AG04449 (cell line): Measurements from ENCODE around the gene DMAC2.
A peak's percentile ranks its signal among the peaks of the same experiment; 100 is the strongest.
"Not testable (repeated sequence)": the region's sequence is repeated elsewhere in the genome, so short reads cannot be mapped to it uniquely, and the experiment has no call there.

Source experiments
- CTCF ChIA-PET: fragments of 350-600 bp; formaldehyde crosslinking; extraction: SDS; loops from one replicate; lab custom pipeline; 2021; ENCODE audit warnings: antibody characterized with exemption; lab: Yijun Ruan, JAX
- POLR2A ChIA-PET: fragments of 400-600, 350-600 bp; formaldehyde crosslinking; extraction: SDS; loops from one replicate; lab custom pipeline; 2020; ENCODE audit warnings: antibody characterized with exemption, inconsistent platforms; lab: Yijun Ruan, JAX
- DNase-seq: peaks from one replicate; pipeline ENCODE4 v3.0.0-alpha.2; 2010; ENCODE audit warnings: low read depth, low spot score
- H3K4me3 ChIP-seq: 2 replicates; pipeline ENCODE4 v1.5.1; 2011; ENCODE audit warnings: low read depth, mild to moderate bottlenecking, control low read depth, low read length
- TF ChIP-seq, protein P1 (sequence below): IDR thresholded peaks from one replicate; pipeline ENCODE4 v1.5.1; 2011; ENCODE audit warnings: mild to moderate bottlenecking, moderate library complexity, low read length, control low read depth, inconsistent platforms; ENCODE audit not compliant: insufficient read depth; ENCODE audit errors: missing control alignments

The DMAC2 gene

DNA sequence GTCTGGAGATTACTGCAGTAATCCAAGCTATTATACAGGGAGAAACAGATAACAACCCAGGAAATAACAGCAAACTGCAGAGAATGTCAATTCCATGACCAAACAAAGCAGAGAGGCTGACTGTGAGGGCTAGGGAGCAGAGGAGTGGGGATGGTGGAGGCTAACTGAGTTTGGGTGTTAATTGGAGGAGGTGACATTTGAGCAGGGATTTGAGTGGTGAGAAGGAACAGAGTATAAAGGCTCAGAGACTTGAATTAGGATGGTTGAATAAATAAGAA lies 3.1 kb downstream of the DMAC2 start:
- POLR2A ChIA-PET: no interaction called here
- TF ChIP-seq, protein P1, sequence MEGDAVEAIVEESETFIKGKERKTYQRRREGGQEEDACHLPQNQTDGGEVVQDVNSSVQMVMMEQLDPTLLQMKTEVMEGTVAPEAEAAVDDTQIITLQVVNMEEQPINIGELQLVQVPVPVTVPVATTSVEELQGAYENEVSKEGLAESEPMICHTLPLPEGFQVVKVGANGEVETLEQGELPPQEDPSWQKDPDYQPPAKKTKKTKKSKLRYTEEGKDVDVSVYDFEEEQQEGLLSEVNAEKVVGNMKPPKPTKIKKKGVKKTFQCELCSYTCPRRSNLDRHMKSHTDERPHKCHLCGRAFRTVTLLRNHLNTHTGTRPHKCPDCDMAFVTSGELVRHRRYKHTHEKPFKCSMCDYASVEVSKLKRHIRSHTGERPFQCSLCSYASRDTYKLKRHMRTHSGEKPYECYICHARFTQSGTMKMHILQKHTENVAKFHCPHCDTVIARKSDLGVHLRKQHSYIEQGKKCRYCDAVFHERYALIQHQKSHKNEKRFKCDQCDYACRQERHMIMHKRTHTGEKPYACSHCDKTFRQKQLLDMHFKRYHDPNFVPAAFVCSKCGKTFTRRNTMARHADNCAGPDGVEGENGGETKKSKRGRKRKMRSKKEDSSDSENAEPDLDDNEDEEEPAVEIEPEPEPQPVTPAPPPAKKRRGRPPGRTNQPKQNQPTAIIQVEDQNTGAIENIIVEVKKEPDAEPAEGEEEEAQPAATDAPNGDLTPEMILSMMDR: no peak
- no peak overlapping the region for H3K4me3 ChIP-seq

DNA sequence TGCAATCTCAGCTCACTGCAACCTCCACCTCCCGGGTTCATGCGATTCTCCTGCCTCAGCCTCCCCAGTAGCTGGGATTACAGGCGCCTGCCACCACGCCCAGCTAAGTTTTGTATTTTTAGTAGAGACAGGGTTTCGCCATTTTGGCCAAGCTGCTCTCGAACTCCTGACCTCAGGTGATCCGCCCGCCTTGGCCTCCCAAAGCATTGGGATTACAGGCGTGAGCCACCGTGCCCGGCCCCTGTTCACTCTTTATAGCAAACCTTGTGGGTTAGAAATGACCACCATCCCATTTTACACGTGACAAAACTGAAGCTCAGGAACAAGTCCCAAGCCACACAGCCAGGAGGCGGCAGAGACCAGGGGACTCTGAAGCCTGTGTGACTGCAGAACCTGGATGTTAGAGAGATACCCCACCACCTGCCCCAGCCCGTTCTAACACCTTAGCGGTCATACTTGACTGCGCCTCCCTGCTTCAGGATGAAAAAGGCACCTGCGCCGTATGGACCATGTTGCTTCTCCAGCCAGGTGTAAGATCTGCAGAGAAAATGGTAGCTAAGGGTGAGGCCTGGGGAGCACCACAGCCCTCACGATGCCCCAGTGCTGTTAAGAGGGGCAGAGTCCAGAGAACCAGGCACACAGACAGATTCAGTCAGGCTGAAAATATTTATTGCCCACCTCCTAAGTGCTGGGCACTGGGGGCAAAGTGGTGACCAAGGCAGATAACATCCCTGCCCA lies 3.6 kb downstream of the DMAC2 start:
- TF ChIP-seq, protein P1: no peak
- POLR2A ChIA-PET: no interaction called here

More for the DNA sequence above, 3.1 kb downstream of the DMAC2 start:
- no peak for DNase-seq
- CTCF ChIA-PET: interaction anchor here (1.2 to 1.9 kb wide), 2 partner anchors 13 to 127 kb away, joined by 4 to 12 read pairs; no protein-coding TSS in a partner anchor

DNA sequence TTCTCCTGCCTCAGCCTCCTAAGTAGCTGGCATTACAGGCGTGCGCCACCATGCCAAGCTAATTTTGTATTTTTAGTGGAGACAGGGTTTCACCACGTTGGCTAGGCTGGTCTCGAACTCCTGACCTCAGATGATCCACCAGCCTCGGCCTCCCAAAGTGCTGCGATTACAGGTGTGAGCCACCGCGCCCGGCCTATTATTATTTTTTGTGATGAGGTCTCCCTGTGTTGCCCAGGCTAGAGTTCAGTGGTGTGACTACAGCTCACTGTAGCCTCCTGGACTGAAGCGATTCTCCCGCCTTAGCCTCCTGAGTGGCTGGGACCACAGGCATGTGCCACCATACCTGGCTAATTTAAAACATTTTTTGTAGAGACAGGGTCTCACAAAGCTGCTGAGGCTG lies 4.3 kb downstream of the DMAC2 start:
- H3K4me3 ChIP-seq, POLR2A ChIA-PET, DNase-seq: not testable (repeated sequence)
- CTCF ChIA-PET: interaction anchor here (1.2 to 1.9 kb wide), 3 partner anchors 11 to 128 kb away, joined by 3 to 12 read pairs (median 4); no protein-coding TSS in a partner anchor

More for the DNA sequence above, 3.6 kb downstream of the DMAC2 start:
- H3K4me3 ChIP-seq: no peak overlapping the region
- CTCF ChIA-PET: interaction anchor here (1.2 to 1.9 kb wide), 3 partner anchors 10 to 127 kb away, joined by 3 to 12 read pairs (median 4); no protein-coding TSS in a partner anchor
- no peak for DNase-seq

DNA sequence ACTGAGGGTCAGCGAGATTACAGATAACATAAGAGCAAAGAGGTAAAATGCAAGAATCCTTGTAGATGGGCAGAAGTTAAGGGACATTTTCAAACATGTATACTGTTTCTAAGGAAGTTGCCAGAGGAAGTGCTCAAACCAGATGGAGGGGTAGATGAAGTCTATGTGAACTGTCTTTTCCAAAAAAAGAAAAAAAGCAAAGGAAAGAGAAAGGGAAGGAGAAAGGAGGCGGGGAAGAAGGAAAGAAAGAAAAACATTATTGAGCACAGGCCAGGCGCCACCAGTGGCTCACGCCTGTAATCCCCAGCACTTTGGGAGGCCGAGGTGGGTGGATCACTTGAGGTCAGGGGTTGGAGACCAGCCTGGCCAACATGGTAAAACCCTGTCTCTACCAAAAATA lies 5.3 kb downstream of the DMAC2 start:
- TF ChIP-seq, protein P1: no peak
- H3K4me3 ChIP-seq: no peak overlapping the region
- CTCF ChIA-PET: interaction anchor here (1.3 kb wide), 1 partner anchor 112 kb away, joined by 3 read pairs; no protein-coding TSS in a partner anchor
- DNase-seq: no peak
- POLR2A ChIA-PET: interaction anchor here (0.7 kb wide), 1 partner anchor 230 kb away, joined by 3 read pairs; no protein-coding TSS in a partner anchor

DNA sequence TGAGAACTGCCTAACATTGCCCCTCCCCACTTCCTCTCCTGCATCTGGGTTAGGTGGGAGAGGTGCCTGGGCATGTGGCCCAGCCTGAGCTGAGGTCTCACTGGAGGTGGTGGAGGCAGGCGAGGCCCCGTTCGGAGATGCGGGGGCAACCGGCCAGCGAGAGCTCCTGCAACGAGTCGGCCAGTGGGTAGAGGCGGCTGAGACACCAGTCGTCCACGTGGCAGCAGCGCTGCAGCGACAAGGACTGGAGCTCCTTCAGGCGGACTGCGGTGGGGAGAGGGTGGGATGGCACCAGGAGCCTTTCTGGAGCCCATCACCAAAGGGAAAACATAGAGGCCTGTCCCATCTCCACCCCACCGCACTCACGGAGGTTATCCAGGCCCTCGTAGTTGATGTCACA lies 6.5 kb downstream of the DMAC2 start:
- DNase-seq: no peak
- ChIA-PET CTCF (interaction anchor here (1.1 to 1.3 kb wide), 2 partner anchors 16 to 111 kb away, joined by 3 read pairs; no protein-coding TSS in a partner anchor), POLR2A (no interaction called here)
- TF ChIP-seq, protein P1: no peak
- H3K4me3 ChIP-seq: no peak overlapping the region

DNA sequence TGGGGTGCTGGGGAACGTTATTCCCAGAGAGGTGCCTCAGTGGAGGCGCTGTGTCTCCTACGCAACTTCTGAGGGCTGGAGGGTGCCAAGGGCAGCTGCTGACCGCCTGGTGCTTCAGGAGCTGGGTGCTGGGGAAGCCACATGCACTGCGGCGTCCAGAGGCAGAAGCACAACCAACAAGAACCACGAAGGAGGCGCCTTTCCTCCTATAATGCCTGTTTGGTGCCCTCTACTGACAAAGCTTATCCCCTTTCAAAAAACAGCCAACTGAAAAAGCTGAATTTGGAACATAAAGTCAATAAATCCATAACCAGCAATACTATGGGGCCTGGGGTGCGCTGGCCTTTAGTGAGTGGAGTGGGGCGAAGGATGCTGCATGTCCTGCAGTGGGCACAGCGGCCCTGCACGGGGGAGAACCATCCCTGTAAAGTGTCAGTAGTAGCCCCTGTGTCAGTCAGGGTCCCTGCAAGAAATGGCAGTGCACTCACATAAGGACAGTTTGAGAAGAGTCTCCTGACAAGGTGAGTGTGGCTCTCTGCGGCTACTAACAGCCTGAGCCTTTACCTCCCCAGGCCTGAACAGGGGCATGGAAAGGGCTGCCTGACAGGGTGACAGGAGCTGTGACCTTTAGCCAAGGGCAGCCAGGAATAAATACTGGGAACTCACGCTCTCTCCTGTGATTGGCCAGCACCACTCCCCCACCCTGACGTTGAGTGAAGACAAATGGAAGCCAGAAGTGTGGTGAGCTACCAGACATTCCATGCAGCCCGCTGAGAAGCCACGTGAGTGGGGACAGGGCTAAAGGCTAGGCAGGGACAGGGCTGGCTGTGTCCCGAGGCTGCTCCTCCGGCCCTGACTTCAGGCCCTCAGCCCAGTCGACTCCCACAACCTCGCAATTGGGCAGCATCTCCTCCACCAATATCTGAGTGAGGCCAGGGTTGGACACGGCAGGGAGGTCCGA lies 8.0 kb downstream of the DMAC2 start:
- TF ChIP-seq, protein P1: peak; percentile 24
- ChIA-PET CTCF (interaction anchor here (0.6 to 2.1 kb wide), 8 partner anchors 8 to 228 kb away, joined by 3 to 8 read pairs (median 6); partner anchors contain the start of gene DMAC2), POLR2A (interaction anchor here (0.9 to 1.3 kb wide), 2 partner anchors 7 to 10 kb away, joined by 3 to 4 read pairs; no protein-coding TSS in a partner anchor)
- H3K4me3 ChIP-seq: no peak overlapping the region
- DNase-seq: no peak
